ENCODE results near the gene EHD3.

EHD3 gene

DNA sequence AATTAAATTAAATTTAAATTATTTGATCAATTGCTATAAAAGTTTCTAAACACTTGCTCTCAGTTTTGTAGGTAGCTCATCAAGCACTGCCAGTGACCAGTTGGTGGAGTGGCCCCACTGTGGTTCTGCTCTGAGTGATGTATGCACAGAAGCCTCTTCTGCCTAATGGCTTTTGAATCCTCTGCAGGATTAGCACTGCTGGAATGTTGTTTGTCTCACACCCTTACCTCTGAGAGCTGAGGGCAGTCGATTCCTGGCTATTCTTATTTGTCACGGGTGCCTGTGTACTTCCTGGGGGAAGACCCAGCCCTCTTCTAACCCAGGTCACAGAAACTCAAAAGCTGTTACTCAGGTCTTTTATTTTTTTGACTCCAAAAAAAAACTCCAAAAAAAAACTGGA, 26.2 kb upstream of the EHD3 start:
- no peak overlapping the region for H4K91ac ChIP-seq (ENCODE audit: low read depth, low read length, poor library complexity)
- H3K4me2 ChIP-seq (ENCODE audit: insufficient read depth, low read length, poor library complexity, severe bottlenecking) = no peak overlapping the region
- no peak overlapping the region for H2BK120ac ChIP-seq (ENCODE audit: low read depth, low read length)
- peak overlapping the region; percentile 23 for H3K27ac ChIP-seq (replicated peaks; ENCODE audit: low read length)
- no CpG with 5 or more reads among the region's 2 CpGs for WGBS, 2 donors (ENCODE audit: extremely low coverage in 2 of 2, insufficient read length in 2 of 2, insufficient replicate concordance in 1 of 2)
- H3K9me3 ChIP-seq (replicated peaks in 1 of 2; ENCODE audit: control insufficient read depth in 2 of 2, insufficient read depth in 1 of 2, low read depth in 1 of 2, low read length in 2 of 2) = no peaks in the 10 kb centered on the region
- peaks cover 0 to 8% of the 10 kb centered on the region in 2 donors for H3K4me1 ChIP-seq (ENCODE audit: control insufficient read depth in 2 of 2, insufficient read depth in 1 of 2, low read depth in 1 of 2, low read length in 2 of 2)
- no peaks in the 10 kb centered on the region for H3K36me3 ChIP-seq (replicated peaks in 1 of 2; ENCODE audit: control insufficient read depth in 2 of 2, insufficient read depth in 2 of 2, low read length in 2 of 2)
- peak; percentile 17 for DNase-seq (ENCODE audit: low spot score)
- H3K23ac ChIP-seq (ENCODE audit: low read depth, low read length, poor library complexity) = no peak overlapping the region
- H2BK15ac ChIP-seq (ENCODE audit: low read length) = no peak overlapping the region
- no peak overlapping the region for H3K18ac ChIP-seq (ENCODE audit: low read length)
- H3K27me3 ChIP-seq (ENCODE audit: control insufficient read depth in 3 of 3, insufficient read depth in 3 of 3, low read depth in 1 of 3, low read length in 3 of 3) = peaks cover 0 to 11% (median 0%) of the 10 kb centered on the region in 3 experiments
- no peak overlapping the region for H2BK12ac ChIP-seq (ENCODE audit: low read length)
- H2AFZ ChIP-seq (ENCODE audit: low read length) = no peak overlapping the region
- no peaks in the 10 kb centered on the region for H3K79me1 ChIP-seq (ENCODE audit: low read depth, low read length)
- H3K9ac ChIP-seq (ENCODE audit: low read depth, low read length, poor library complexity) = no peak overlapping the region
- H2BK5ac ChIP-seq (ENCODE audit: low read length) = no peak overlapping the region
- H2AK5ac ChIP-seq (ENCODE audit: low read depth, low read length) = no peak overlapping the region
- no peak overlapping the region for H4K8ac ChIP-seq (ENCODE audit: low read depth, low read length)
- no peak overlapping the region for H3K4ac ChIP-seq (ENCODE audit: low read length)
- no peak overlapping the region for H3K14ac ChIP-seq (ENCODE audit: low read length)
- H3K4me3 ChIP-seq (ENCODE audit: low read length in 2 of 2) = no peak overlapping the region

DNA sequence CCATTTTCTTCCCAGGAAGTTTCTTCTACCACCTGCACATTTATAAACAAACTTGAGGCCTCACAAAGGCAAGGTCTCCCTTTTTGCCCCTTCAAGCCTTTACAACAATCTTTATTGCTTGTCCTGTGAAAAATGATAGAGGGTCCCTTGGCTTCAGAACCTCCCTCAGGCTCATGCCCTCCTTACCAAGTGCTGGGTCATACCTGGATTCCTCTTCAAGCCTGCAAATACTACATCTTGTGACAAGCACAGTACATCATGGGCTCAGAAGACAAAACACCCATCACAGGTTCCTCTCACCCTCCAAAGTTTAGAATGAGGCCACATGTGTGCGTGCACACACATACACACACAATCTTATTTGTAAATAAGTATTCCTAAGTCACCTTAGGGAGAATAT, 25.7 kb upstream of the EHD3 start:
- H3K79me1 ChIP-seq (ENCODE audit: low read depth, low read length) = no peaks in the 10 kb centered on the region
- no peak overlapping the region for H3K9ac ChIP-seq (ENCODE audit: low read depth, low read length, poor library complexity)
- H2BK15ac ChIP-seq (ENCODE audit: low read length) = no peak overlapping the region
- H3K4me3 ChIP-seq (ENCODE audit: low read length in 2 of 2) = no peak overlapping the region
- WGBS, 2 donors (ENCODE audit: extremely low coverage in 2 of 2, insufficient read length in 2 of 2, insufficient replicate concordance in 1 of 2) = no CpG with 5 or more reads among the region's 1 CpG
- no peak overlapping the region for H2AK5ac ChIP-seq (ENCODE audit: low read depth, low read length)
- H4K8ac ChIP-seq (ENCODE audit: low read depth, low read length) = no peak overlapping the region
- peaks cover 0 to 8% of the 10 kb centered on the region in 2 donors for H3K4me1 ChIP-seq (ENCODE audit: control insufficient read depth in 2 of 2, insufficient read depth in 1 of 2, low read depth in 1 of 2, low read length in 2 of 2)
- H3K18ac ChIP-seq (ENCODE audit: low read length) = no peak overlapping the region
- no peak overlapping the region for H2AFZ ChIP-seq (ENCODE audit: low read length)
- no peak overlapping the region for H4K91ac ChIP-seq (ENCODE audit: low read depth, low read length, poor library complexity)
- no peak overlapping the region for H3K4me2 ChIP-seq (ENCODE audit: insufficient read depth, low read length, poor library complexity, severe bottlenecking)
- no peak overlapping the region for H2BK120ac ChIP-seq (ENCODE audit: low read depth, low read length)
- no peak overlapping the region for H3K14ac ChIP-seq (ENCODE audit: low read length)
- no peaks in the 10 kb centered on the region for H3K9me3 ChIP-seq (replicated peaks in 1 of 2; ENCODE audit: control insufficient read depth in 2 of 2, insufficient read depth in 1 of 2, low read depth in 1 of 2, low read length in 2 of 2)
- DNase-seq (ENCODE audit: low spot score) = no peak
- H3K36me3 ChIP-seq (replicated peaks in 1 of 2; ENCODE audit: control insufficient read depth in 2 of 2, insufficient read depth in 2 of 2, low read length in 2 of 2) = no peaks in the 10 kb centered on the region
- no peak overlapping the region for H3K4ac ChIP-seq (ENCODE audit: low read length)
- H2BK5ac ChIP-seq (ENCODE audit: low read length) = no peak overlapping the region
- H3K27ac ChIP-seq (replicated peaks; ENCODE audit: low read length) = peak overlapping the region; percentile 23
- H3K27me3 ChIP-seq (ENCODE audit: control insufficient read depth in 3 of 3, insufficient read depth in 3 of 3, low read depth in 1 of 3, low read length in 3 of 3) = peaks cover 0 to 6% (median 0%) of the 10 kb centered on the region in 3 experiments
- H2BK12ac ChIP-seq (ENCODE audit: low read length) = no peak overlapping the region
- no peak overlapping the region for H3K23ac ChIP-seq (ENCODE audit: low read depth, low read length, poor library complexity)

DNA sequence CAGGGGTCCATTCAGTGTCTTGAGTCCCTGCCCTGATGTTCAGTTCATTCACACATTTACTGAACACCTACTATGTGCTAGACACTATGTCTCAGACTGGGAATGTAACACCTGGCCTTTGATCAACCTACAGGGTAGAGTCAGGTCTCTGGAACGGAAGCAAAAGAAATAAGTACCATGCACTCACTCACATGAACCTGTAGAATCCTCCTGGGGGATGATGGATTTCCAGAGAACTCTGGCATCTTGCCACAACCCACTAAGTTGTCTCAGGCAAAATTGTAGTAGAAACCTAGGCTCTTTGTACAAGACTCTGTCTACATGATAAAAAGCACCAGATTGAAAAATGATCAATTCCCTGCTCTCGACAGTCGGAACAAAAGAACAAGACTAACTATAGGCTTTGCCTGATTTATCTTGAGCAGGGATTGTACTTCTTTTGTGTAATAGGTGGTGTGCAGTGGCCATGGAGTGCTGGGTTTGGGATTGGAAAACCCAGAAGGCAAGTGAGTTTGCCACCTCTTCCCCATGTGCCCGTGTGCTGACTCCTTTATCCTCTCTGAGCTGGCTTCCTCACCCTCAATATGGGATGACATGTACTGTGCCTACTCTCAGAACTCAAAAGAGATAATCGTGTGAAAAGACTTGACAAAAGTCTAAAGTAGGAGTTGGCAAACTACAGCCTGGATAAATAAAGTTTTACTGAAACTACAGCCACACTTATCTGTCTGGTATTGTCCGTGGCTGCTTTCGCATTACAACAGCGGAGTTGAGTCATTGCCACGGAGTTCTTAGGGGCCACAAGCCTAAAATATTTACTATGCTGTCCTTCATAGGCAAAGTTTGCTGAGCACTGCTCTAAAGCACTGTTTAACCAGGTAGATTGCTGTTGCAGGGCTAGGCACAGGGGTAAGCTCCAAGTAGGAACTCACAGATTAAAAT, 21.0 kb upstream of the EHD3 start:
- H3K27me3 ChIP-seq (ENCODE audit: control insufficient read depth in 3 of 3, insufficient read depth in 3 of 3, low read depth in 1 of 3, low read length in 3 of 3) = peaks cover 0 to 16% (median 0%) of the 10 kb centered on the region in 3 experiments

DNA sequence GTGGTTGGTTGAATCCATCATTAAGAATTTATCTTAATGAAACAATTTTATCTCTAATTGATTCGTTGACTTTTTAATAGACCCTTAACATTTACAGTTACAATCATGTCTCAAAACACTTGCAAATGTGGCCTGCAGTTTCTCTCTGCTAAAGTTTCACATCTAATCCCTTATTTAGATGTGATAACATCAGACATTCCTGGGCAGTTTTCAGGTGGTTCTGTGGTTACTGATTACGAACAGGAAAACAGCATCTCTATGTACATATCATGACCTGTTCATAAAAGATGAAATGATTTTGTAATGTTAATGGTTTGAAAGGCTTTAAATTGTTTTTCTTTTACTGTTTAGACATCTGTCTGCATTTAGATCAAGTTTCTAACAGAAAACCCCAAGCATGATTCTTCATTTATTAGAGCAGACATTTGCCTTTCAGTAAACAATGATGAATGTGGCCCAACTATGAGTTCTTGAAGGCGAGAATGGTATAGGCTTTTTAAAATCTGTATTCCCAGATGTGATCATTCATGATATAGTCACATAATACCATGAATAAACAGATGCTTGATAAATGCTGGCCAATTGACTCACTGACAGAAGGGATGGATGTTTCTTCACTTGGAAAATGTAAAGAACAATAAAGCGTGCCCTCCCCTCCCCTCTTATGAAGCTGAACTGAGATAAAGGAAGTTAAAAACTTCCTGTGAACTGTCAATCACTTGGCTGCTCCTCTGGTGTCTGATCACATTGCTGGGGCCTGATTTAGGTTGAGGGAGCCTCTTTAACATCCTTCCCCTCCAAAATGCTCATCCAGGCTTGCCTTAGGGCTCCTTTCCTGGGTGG, 20.1 kb upstream of the EHD3 start:
- WGBS, 2 donors (ENCODE audit: extremely low coverage in 2 of 2, insufficient read length in 2 of 2, insufficient replicate concordance in 1 of 2) = no CpG with 5 or more reads among the region's 4 CpGs
- no peak overlapping the region for H2BK120ac ChIP-seq (ENCODE audit: low read depth, low read length)
- H2BK15ac ChIP-seq (ENCODE audit: low read length) = no peak overlapping the region
- no peak overlapping the region for H2AK5ac ChIP-seq (ENCODE audit: low read depth, low read length)
- no peak overlapping the region for H4K91ac ChIP-seq (ENCODE audit: low read depth, low read length, poor library complexity)
- no peak overlapping the region for H3K23ac ChIP-seq (ENCODE audit: low read depth, low read length, poor library complexity)
- no peaks in the 10 kb centered on the region for H3K36me3 ChIP-seq (replicated peaks in 1 of 2; ENCODE audit: control insufficient read depth in 2 of 2, insufficient read depth in 2 of 2, low read length in 2 of 2)
- H4K8ac ChIP-seq (ENCODE audit: low read depth, low read length) = no peak overlapping the region
- no peak overlapping the region for H3K4ac ChIP-seq (ENCODE audit: low read length)
- H3K14ac ChIP-seq (ENCODE audit: low read length) = no peak overlapping the region
- no peaks in the 10 kb centered on the region for H3K9me3 ChIP-seq (replicated peaks in 1 of 2; ENCODE audit: control insufficient read depth in 2 of 2, insufficient read depth in 1 of 2, low read depth in 1 of 2, low read length in 2 of 2)
- H3K4me1 ChIP-seq (ENCODE audit: control insufficient read depth in 2 of 2, insufficient read depth in 1 of 2, low read depth in 1 of 2, low read length in 2 of 2) = no peaks in the 10 kb centered on the region
- H3K18ac ChIP-seq (ENCODE audit: low read length) = no peak overlapping the region
- H3K4me3 ChIP-seq (ENCODE audit: low read length in 2 of 2) = no peak overlapping the region
- no peaks in the 10 kb centered on the region for H3K79me1 ChIP-seq (ENCODE audit: low read depth, low read length)
- no peak overlapping the region for H3K9ac ChIP-seq (ENCODE audit: low read depth, low read length, poor library complexity)
- DNase-seq (ENCODE audit: low spot score) = no peak
- H2BK12ac ChIP-seq (ENCODE audit: low read length) = no peak overlapping the region
- H3K27me3 ChIP-seq (ENCODE audit: control insufficient read depth in 3 of 3, insufficient read depth in 3 of 3, low read depth in 1 of 3, low read length in 3 of 3) = peaks cover 0 to 10% (median 0%) of the 10 kb centered on the region in 3 experiments
- no peak overlapping the region for H2BK5ac ChIP-seq (ENCODE audit: low read length)
- no peak overlapping the region for H3K4me2 ChIP-seq (ENCODE audit: insufficient read depth, low read length, poor library complexity, severe bottlenecking)
- no peak overlapping the region for H3K27ac ChIP-seq (replicated peaks; ENCODE audit: low read length)
- no peak overlapping the region for H2AFZ ChIP-seq (ENCODE audit: low read length)

More for the DNA sequence above, 21.0 kb upstream of the EHD3 start:
- no peaks in the 10 kb centered on the region for H3K36me3 ChIP-seq (replicated peaks in 1 of 2; ENCODE audit: control insufficient read depth in 2 of 2, insufficient read depth in 2 of 2, low read length in 2 of 2)
- H2AK5ac ChIP-seq (ENCODE audit: low read depth, low read length) = no peak overlapping the region
- no peak for DNase-seq (ENCODE audit: low spot score)
- no peak overlapping the region for H3K4ac ChIP-seq (ENCODE audit: low read length)
- H4K91ac ChIP-seq (ENCODE audit: low read depth, low read length, poor library complexity) = no peak overlapping the region
- H2BK15ac ChIP-seq (ENCODE audit: low read length) = no peak overlapping the region
- no peak overlapping the region for H4K8ac ChIP-seq (ENCODE audit: low read depth, low read length)
- no peak overlapping the region for H3K9ac ChIP-seq (ENCODE audit: low read depth, low read length, poor library complexity)
- no peak overlapping the region for H2BK120ac ChIP-seq (ENCODE audit: low read depth, low read length)
- H3K4me2 ChIP-seq (ENCODE audit: insufficient read depth, low read length, poor library complexity, severe bottlenecking) = no peak overlapping the region
- H2BK12ac ChIP-seq (ENCODE audit: low read length) = no peak overlapping the region
- H2AFZ ChIP-seq (ENCODE audit: low read length) = no peak overlapping the region
- H3K9me3 ChIP-seq (replicated peaks in 1 of 2; ENCODE audit: control insufficient read depth in 2 of 2, insufficient read depth in 1 of 2, low read depth in 1 of 2, low read length in 2 of 2) = no peaks in the 10 kb centered on the region
- H3K27ac ChIP-seq (replicated peaks; ENCODE audit: low read length) = no peak overlapping the region
- H3K18ac ChIP-seq (ENCODE audit: low read length) = no peak overlapping the region
- H2BK5ac ChIP-seq (ENCODE audit: low read length) = no peak overlapping the region
- H3K4me1 ChIP-seq (ENCODE audit: control insufficient read depth in 2 of 2, insufficient read depth in 1 of 2, low read depth in 1 of 2, low read length in 2 of 2) = peaks cover 0 to 4% of the 10 kb centered on the region in 2 donors
- WGBS, 2 donors (ENCODE audit: extremely low coverage in 2 of 2, insufficient read length in 2 of 2, insufficient replicate concordance in 1 of 2) = no CpG with 5 or more reads among the region's 9 CpGs
- H3K79me1 ChIP-seq (ENCODE audit: low read depth, low read length) = no peaks in the 10 kb centered on the region
- H3K14ac ChIP-seq (ENCODE audit: low read length) = no peak overlapping the region
- no peak overlapping the region for H3K4me3 ChIP-seq (ENCODE audit: low read length in 2 of 2)
- H3K23ac ChIP-seq (ENCODE audit: low read depth, low read length, poor library complexity) = no peak overlapping the region

Data from neuronal stem cell (in vitro differentiated cells).